ENCODE results near the gene PTPN9. TPM values are rescaled to one million over a fixed set of nuclear protein-coding genes. Genes with fewer than 3 reads are reported as not detected.

The PTPN9 gene
- total and polyA plus RNA-seq, 2 donors (not counting 1 experiment from before 2014, with no cell fraction given) = 11.8 to 15.5 TPM

- peaks cover 0 to 3% of the 10 kb centered on the region in 2 donors for H3K4me1 ChIP-seq (ENCODE audit: control insufficient read depth in 2 of 2, insufficient read depth in 2 of 2, low read length in 2 of 2)
- no peak overlapping the region for H3K4me3 Mint-ChIP-seq
- no peak overlapping the region for H3K4me2 ChIP-seq (replicated peaks; ENCODE audit: low read depth, low read length, poor library complexity, severe bottlenecking)
- H3K9me3 ChIP-seq (ENCODE audit: control extremely low read depth in 1 of 3, control insufficient read depth in 2 of 3, insufficient read depth in 1 of 3, low read length in 2 of 3) = no peaks in the 10 kb centered on the region
- H3K4me1 Mint-ChIP-seq = no peaks in the 10 kb centered on the region
- H3K79me2 ChIP-seq (ENCODE audit: control insufficient read depth, insufficient read depth, low read length) = no peaks in the 10 kb centered on the region
- no peak overlapping the region for H3K4me3 ChIP-seq (ENCODE audit: control extremely low read depth in 1 of 5, extremely low read depth in 1 of 5, insufficient read depth in 1 of 5, low read depth in 2 of 5, low read length in 4 of 5)
- DNase-seq (no peak), ATAC-seq (ENCODE audit: low read depth) (no peak)
- no peaks in the 10 kb centered on the region for H3K27me3 ChIP-seq (replicated peaks in 1 of 4; ENCODE audit: control extremely low read depth in 1 of 4, control insufficient read depth in 3 of 4, insufficient read depth in 4 of 4, low read length in 3 of 4)
- no peak overlapping the region for H3K27ac Mint-ChIP-seq
- no peaks in the 10 kb centered on the region for H3K9me3 Mint-ChIP-seq (ENCODE audit: insufficient read depth)
- no peaks in the 10 kb centered on the region for H3K27me3 Mint-ChIP-seq
- peaks cover 11 to 54% of the 10 kb centered on the region in 2 experiments for H3K36me3 ChIP-seq (replicated peaks in 1 of 2; ENCODE audit: control extremely low read depth in 1 of 2, control insufficient read depth in 1 of 2, extremely low read depth in 1 of 2, insufficient read depth in 2 of 2, low read length in 1 of 2)
- ChIA-PET CTCF (no interaction called here), POLR2A (no interaction called here)
- TF ChIP-seq EZH2 (IDR thresholded peaks at IDR 0.05; ENCODE audit: borderline replicate concordance, insufficient read depth, low read depth, low read length, poor library complexity, severe bottlenecking) (no peak), CTCF (IDR thresholded peaks at IDR 0.05) (no peak)
- no peak overlapping the region for H3K9ac ChIP-seq (ENCODE audit: low read length)
- H3K27ac ChIP-seq (ENCODE audit: low read length in 2 of 2) = no peak overlapping the region
- intact Hi-C loops (cut with micrococcal nuclease) = no loop called here
- H2AFZ ChIP-seq (ENCODE audit: insufficient read depth, low read depth, low read length, poor library complexity, severe bottlenecking) = no peak overlapping the region
- H4K20me1 ChIP-seq (ENCODE audit: control insufficient read depth, insufficient read depth, low read length, poor library complexity, severe bottlenecking) = no peaks in the 10 kb centered on the region
- WGBS (ENCODE audit: insufficient coverage) = 60% methylated on average over 1 of the region's 6 CpGs
Observed at GRCh38 chr15:75606711-75607699, 27.9 kb upstream of the PTPN9 start.

GRCh38 chr15:75606026-75606425 lies 26.9 kb upstream of the PTPN9 start:
- DNase-seq (no peak), ATAC-seq (ENCODE audit: low read depth) (no peak)
- H3K4me3 ChIP-seq (ENCODE audit: control extremely low read depth in 1 of 5, extremely low read depth in 1 of 5, insufficient read depth in 1 of 5, low read depth in 2 of 5, low read length in 4 of 5) = no peak overlapping the region
- no peaks in the 10 kb centered on the region for H4K20me1 ChIP-seq (ENCODE audit: control insufficient read depth, insufficient read depth, low read length, poor library complexity, severe bottlenecking)
- CTCF ChIA-PET = no interaction called here
- no peaks in the 10 kb centered on the region for H3K9me3 ChIP-seq (ENCODE audit: control extremely low read depth in 1 of 3, control insufficient read depth in 2 of 3, insufficient read depth in 1 of 3, low read length in 2 of 3)
- peaks cover 11 to 57% of the 10 kb centered on the region in 2 experiments for H3K36me3 ChIP-seq (replicated peaks in 1 of 2; ENCODE audit: control extremely low read depth in 1 of 2, control insufficient read depth in 1 of 2, extremely low read depth in 1 of 2, insufficient read depth in 2 of 2, low read length in 1 of 2)
- H3K27me3 ChIP-seq (replicated peaks in 1 of 4; ENCODE audit: control extremely low read depth in 1 of 4, control insufficient read depth in 3 of 4, insufficient read depth in 4 of 4, low read length in 3 of 4) = no peaks in the 10 kb centered on the region
- 92% methylated on average over 2 of the region's 8 CpGs for WGBS (ENCODE audit: insufficient coverage)
- no peaks in the 10 kb centered on the region for H3K79me2 ChIP-seq (ENCODE audit: control insufficient read depth, insufficient read depth, low read length)
- H3K4me2 ChIP-seq (replicated peaks; ENCODE audit: low read depth, low read length, poor library complexity, severe bottlenecking) = no peak overlapping the region
- H3K4me1 ChIP-seq (ENCODE audit: control insufficient read depth in 2 of 2, insufficient read depth in 2 of 2, low read length in 2 of 2) = peaks cover 0 to 3% of the 10 kb centered on the region in 2 donors
- POLR2A ChIA-PET = no interaction called here
- no peak overlapping the region for H3K27ac ChIP-seq (ENCODE audit: low read length in 2 of 2)
- no peak overlapping the region for H3K4me3 Mint-ChIP-seq
- H3K9ac ChIP-seq (ENCODE audit: low read length) = no peak overlapping the region
- no peak for TF ChIP-seq EZH2 (IDR thresholded peaks at IDR 0.05; ENCODE audit: borderline replicate concordance, insufficient read depth, low read depth, low read length, poor library complexity, severe bottlenecking)
- no peak for TF ChIP-seq CTCF (IDR thresholded peaks at IDR 0.05)
- intact Hi-C loops (cut with micrococcal nuclease) = no loop called here
- H3K4me1 Mint-ChIP-seq = no peaks in the 10 kb centered on the region
- H3K27me3 Mint-ChIP-seq = no peaks in the 10 kb centered on the region
- no peak overlapping the region for H3K27ac Mint-ChIP-seq
- no peaks in the 10 kb centered on the region for H3K9me3 Mint-ChIP-seq (ENCODE audit: insufficient read depth)
- H2AFZ ChIP-seq (ENCODE audit: insufficient read depth, low read depth, low read length, poor library complexity, severe bottlenecking) = no peak overlapping the region

Measured in B cell (primary cell).